ENCODE data around the gene EMC9.

DNA sequence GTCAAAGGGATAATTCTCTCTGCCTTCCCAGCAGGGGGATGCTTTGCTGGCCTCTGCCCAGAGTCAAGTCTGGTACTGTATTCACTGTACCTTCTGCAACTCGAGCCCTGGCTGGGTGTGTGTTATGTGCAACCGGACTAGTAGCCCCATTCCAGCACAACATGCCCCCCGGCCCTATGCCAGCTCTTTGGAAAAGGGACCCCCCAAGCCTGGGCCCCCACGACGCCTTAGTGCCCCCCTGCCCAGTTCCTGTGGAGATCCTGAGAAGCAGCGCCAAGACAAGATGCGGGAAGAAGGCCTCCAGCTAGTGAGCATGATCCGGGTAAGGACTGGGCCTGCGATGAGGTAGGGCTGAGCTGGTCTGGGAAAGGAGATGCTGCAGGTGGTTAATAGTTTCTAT is 9.2 kb upstream of the EMC9 start:
- no peak for TF ChIP-seq POLR2AphosphoS5 (IDR thresholded peaks at IDR 0.05; ENCODE audit: borderline replicate concordance, low read depth, low read length)
- TF ChIP-seq EZH2 (IDR thresholded peaks at IDR 0.05), result no peak
